ENCODE data around the gene CCHCR1. TPM values are rescaled to one million over a fixed set of nuclear protein-coding genes. Genes with fewer than 3 reads are reported as not detected.

The CCHCR1 gene
- polyA plus RNA-seq, 1 donor, result 14.5 TPM

DNA sequence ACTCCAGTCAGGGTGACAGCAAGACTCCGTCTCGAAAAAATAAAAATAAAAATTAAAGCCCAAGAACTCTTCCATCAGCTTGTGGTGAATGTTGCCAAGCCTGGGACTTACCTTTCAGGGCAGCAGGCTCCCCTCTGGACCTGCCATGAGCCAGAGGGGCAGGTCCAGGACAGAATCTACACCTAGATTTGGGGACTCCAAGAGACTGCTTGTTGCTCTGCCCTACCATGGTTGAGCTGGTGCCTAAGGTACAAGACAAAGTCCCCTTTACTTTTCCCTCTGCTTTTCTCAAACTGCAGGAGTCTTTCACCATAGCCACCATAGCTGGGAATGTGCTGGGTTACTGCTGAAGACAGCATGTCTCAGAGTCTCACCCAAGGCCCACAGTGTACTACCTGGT is 54.5 kb downstream of the CCHCR1 start:
- no peak for DNase-seq

DNA sequence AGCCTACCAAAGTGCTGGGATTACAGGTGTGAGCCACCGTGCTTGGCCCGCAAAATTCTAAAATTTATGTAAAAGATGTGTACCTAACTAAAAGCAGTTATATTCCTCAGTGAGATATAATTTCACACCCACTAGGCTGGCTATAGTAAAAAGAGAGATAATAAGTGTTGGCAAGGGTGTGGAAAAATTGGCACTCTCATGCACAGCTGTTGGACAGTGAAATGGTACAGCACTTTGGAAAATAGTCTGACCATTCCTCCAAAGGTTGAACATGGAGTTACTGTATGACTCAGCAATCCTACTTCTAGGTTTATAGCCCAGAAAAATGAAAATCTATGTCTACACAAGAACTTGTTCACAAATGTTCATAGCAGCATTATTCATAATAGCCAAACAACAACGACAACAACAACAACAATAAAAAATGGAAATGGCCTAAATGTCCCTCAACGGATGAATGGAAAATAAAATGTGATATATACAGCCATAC is 59.1 kb downstream of the CCHCR1 start:
- DNase-seq, result no peak

DNA sequence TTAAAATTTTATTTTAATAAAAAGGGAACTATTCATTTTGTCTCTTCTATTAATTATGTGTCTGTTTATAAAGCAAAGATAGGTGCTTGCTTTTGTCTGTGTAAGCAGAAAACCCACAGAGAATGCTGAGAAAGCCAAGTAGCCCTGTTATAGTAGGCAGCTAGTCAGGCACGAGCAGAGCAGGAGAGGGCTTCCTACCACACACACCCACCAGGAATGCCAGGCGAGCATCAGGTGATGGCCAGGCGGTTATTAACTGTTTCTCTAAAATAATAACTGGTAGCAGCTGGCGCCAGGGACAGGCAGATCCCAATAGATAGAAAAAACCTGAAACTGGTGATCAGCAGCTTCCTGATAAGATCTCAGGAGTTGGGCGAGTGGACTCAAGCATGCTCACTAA is 60.9 kb downstream of the CCHCR1 start:
- no peak for DNase-seq

DNA sequence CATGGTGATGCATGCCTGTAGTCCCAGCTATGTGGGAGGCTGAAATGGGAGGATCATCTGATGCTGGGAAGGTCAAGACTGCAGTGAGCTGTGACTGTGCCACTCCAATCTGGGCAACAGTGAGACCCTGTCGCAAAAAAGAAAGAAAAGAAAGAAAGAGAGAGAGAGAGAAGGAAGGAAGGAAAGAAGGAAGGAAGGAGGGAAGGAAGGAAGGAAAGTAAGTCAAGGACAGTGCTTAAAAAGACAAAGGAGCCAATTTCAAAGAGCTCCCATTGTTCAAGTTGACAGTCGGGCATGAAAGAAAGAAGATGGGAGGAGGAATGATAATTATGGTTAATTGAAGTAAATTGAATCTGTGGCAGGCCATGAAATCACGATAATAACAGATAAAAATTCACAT is 61.4 kb downstream of the CCHCR1 start:
- no peak for DNase-seq

DNA sequence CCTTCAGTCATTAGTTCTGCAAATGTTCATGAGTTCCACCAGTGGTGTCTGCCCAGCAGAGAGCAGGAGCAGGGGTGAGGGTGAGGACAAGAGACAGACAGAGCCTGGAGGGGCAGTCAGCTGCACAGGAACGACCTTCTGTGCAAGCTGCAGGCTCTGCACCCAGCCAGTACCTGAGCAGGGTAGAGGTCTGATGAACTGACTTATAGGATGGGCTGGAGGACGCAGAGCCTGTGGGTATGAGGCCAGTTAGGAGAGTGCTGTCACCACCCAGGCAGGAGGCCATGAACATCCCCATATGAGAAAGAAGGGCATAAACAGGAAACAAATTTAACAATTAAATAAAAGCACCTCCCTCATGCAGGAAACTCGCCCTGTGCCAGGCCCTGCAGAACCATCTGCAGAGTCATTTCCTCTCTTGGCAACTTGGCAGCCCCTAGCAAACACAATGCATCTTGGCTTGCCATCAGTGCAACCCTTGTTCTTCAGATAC is 63.2 kb downstream of the CCHCR1 start:
- no peak for DNase-seq

DNA sequence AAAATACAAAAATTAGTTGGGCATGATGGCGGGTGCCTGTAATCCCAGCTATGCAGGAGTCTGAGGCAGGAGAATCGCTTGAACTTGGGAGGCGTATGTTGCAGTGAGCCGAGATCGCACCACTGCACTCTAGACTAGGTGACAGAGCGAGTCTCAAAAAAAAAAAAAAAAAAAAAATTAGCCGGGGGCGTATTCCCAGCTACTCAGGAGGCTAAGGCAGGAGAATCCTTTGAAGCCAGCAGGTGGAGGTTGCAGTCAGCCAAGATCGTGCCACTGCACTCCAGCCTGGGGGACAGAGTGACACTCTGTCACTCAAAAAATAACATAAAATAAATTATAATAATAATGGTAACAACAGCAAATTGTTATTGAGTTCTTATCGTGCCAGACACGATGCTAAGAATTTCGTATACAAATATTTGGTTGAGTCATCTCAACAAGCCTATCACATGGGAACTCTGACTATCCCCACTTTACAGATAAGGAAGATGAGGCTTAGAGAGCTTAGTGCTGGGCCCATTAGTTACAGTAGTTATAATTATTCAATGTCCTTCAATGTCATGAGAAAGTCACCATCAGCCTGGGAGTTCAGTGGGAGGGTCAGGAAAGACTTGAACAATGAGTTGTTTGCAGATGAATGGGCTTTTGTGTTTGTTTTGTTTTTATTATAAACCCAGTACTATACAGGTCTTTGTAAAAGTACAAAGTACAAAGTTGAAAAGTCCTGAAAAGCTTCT is 64.7 kb downstream of the CCHCR1 start:
- DNase-seq, result no peak

Other genes with a start within 250 kb of the CCHCR1 start
- 19.9 TPM for gene GTF2H4, start 249.6 kb downstream of the CCHCR1 start, polyA plus RNA-seq (ENCODE audit: insufficient read length)
- 37.2 TPM for gene VARS2, start 243.6 kb downstream of the CCHCR1 start, polyA plus RNA-seq (ENCODE audit: insufficient read length)
- gene SFTA2, start 225.6 kb downstream of the CCHCR1 start, polyA plus RNA-seq (ENCODE audit: insufficient read length), result not detected
- not detected for gene MUCL3, start 216.8 kb downstream of the CCHCR1 start, polyA plus RNA-seq (ENCODE audit: insufficient read length)
- gene MUC21, start 174.1 kb downstream of the CCHCR1 start, polyA plus RNA-seq (ENCODE audit: insufficient read length), result not detected
- gene MUC22, start 147.3 kb downstream of the CCHCR1 start, polyA plus RNA-seq (ENCODE audit: insufficient read length), result not detected
- gene C6orf15, start 45.2 kb downstream of the CCHCR1 start, polyA plus RNA-seq (ENCODE audit: insufficient read length), result not detected
- gene PSORS1C1, start 43.0 kb downstream of the CCHCR1 start, polyA plus RNA-seq (ENCODE audit: insufficient read length), result 0.85 TPM
- gene CDSN, start 37.4 kb downstream of the CCHCR1 start, polyA plus RNA-seq (ENCODE audit: insufficient read length), result not detected
- gene PSORS1C2, start 18.7 kb downstream of the CCHCR1 start, polyA plus RNA-seq (ENCODE audit: insufficient read length), result not detected
- gene TCF19, start 787 bp upstream of the CCHCR1 start, polyA plus RNA-seq (ENCODE audit: insufficient read length), result 10.0 TPM
- 0.85 TPM for gene POU5F1, start 12.9 kb upstream of the CCHCR1 start, polyA plus RNA-seq (ENCODE audit: insufficient read length)
- 69.3 TPM for gene HLA-C, start 114.3 kb upstream of the CCHCR1 start, polyA plus RNA-seq (ENCODE audit: insufficient read length)
- 119 TPM for gene HLA-B, start 199.4 kb upstream of the CCHCR1 start, polyA plus RNA-seq (ENCODE audit: insufficient read length)
- 6.7 TPM for gene MICA, start 245.8 kb upstream of the CCHCR1 start, polyA plus RNA-seq (ENCODE audit: insufficient read length)

Measured in hindlimb muscle (tissue), 1 donor.